T-helper 1 cell treated with Interleukin-12 subunit alpha and Interleukin-12 subunit beta and Interleukin-4 antibody, amounts not matched to agents 30 ng/mL and 1 ng/mL, for 36 hours (primary cell): ENCODE measurements around the gene TBC1D17. TPM values are rescaled to one million over a fixed set of nuclear protein-coding genes. Genes with fewer than 3 reads are reported as not detected.
"Not testable (repeated sequence)": the region's sequence is repeated elsewhere in the genome, so short reads cannot be mapped to it uniquely, and the experiment has no call there.

Experiments
- intact Hi-C: fragments of 100-400 bp; cut with micrococcal nuclease; formaldehyde crosslinking; loops from one replicate; pipeline ENCODE4 v1.15.1; 2024
- total RNA-seq: library from RNA; stranded (reverse); gene quantifications from 2 replicates; pipeline ENCODE4 v1.2.3, GENCODE V29; 2022

The TBC1D17 gene
- total RNA-seq, 1 donor from 2014 or later = 41.2 TPM

DNA sequence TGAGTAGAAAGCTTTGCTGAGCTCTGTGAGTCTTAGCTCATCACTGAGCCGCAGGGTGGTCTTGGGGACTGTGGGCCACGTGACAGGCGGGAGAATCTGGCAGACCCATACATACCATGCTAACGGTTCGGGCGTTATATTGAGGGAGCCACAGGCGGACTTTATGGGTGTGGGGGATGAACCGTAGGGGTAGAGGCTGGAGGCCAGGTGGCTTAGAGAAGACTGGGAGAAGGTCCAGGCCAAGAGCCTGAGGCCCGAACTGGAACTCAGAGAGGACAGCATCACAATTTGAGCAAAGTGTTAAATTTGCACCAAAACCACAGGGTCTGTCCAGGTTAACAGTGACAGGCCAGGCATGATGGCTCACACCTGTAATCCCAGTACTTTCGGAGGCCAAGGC, 36.2 kb downstream of the TBC1D17 start:
- intact Hi-C loops = no loop called here

GRCh38 chr19:49915271-49915670, 37.8 kb downstream of the TBC1D17 start:
- intact Hi-C loops = no loop called here

GRCh38 chr19:49916839-49917733, 39.6 kb downstream of the TBC1D17 start:
- intact Hi-C loops = no loop called here

DNA sequence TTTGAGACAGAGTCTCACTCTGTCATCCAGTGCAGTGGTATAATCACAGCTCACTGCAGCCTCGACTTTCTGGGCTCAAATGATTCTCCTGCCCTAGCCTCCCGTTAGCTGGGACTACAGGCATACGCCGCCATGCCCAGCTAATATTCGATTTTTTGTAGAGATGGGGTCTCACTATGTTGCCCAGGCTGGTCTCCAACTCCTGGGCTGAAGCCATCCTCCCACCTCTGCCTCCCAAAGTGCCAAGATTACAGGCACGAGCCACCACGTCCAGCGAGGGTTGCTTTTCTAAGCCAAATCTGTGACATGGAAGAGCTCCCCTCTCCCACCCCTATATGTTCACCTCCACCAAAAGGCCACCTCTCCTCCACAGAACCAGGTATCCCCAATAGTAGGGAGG, 40.6 kb downstream of the TBC1D17 start:
- intact Hi-C loops = no loop called here

DNA sequence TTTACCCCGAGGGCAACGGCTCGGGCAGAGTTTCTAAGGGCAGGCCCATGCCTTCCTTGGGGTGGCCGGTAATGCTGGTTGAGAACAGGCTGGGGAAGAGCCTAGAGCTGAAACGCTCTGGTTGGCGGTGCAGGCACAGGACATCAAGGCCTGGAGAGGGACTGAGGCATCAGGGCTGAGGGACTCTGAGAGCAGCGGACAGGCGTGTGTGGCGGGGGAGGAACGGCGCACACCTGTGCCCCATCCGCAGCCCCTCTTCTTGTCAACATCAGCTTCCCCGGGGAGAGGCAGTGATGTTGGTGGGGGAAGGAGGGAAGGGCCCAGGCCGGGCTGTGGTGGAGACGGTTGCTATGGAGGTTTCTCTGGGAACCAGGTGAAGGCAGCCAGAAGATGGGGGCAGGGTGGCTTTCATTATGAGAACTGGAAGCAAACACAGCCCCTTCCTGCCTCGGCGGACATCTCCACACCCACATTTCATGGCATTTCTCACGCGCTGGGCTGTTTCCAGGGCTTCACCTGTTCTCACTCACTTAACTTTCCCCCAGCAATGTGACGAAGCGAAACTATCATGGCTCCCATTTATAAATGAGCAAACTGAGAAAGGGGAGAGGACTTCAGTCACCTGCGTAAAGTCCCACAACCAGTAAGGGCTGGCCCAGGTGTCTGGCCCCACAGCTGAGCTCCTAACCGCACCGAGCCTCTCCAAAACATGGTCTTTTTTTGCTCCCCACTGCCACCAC, 43.3 kb downstream of the TBC1D17 start:
- intact Hi-C loops = no loop called here

- intact Hi-C loops = no loop called here
Observed at GRCh38 chr19:49921871-49922795, 44.6 kb downstream of the TBC1D17 start.

DNA sequence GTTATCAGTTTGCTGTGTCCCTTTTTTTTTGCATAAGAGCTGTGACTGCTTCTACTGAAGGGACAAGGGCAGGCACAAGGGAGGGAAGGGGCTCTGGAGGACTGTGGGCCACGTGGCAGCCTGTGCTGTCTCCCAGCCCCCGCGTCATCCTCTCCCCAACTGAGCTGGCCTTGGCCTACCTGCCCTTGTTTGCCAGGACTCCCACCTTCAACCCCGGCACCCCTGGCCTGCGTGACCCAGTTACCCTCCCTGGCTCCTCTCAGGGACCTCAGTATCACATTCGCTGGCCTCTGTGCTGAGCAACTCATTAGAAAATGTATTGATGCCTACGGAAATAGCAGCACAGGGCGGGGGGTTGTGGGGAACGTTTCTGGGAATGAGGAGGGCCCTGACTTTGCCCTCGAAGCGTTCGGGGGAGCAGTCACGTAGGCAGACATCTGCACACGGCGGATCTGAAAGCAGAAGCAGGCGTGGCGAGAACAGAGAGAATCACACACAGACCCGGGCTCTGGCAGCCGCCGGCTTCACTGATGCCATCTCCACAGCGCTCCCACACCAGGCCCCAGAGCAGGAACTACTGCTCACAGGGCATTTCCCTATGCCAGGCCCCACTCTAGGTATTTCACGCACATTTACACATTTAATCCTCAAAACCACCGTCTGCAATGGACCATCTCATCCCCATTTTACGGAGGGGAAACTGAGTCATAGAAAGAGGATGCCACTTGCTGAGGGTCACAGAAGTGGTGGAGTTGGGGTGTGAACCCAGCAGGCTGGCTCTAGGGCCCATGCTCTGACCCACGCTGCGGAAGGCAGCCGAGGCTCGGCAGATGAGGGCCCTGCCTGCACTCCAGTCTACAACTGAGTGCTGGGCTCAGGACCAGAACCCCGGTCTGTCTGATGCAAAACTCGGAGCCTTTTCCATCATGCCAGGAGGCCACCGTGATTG, 45.8 kb downstream of the TBC1D17 start:
- intact Hi-C loops = no loop called here

DNA sequence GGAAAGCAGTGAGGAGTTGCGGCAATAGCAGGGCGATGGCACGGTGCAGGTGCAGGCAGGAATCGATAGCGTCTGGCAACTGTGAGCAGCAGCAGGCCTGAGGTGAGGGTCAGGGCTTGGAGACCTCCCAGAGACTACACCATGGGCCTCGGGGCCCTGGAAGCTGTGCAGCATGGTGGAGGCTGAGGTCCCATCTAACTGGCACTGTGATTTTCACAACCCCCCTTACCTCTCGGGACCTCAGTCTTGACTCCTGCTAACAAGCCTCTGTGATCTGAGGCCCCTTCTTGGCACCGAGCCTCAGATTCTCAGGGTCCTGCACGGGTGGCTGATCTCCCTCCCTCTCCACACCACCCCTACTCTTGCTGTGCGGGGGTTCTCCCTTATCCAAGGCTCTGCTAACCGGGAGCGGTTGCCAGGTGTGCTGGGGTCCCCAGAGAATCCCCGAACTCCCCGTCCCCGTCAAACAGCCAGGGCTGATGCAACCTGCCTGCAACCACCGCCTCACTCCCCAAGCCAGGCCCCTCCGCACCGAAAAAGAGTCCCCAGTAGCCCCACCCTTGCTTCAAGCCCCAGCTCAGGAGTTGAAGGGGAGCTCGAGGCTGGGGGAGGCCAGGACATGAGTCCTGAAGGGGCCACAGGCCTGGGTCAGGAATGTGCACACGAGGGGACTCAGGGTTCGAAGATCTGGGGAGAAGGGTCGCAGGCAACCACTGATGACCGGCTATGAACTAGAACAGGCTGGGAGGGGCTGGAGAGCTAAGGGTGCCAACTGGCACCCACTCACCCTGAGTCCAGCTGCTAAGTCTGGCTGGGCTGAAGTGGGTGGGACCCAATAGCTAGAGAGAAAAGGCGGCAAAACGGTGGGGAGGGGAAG, 46.7 kb downstream of the TBC1D17 start:
- intact Hi-C loops = no loop called here

- intact Hi-C loops = not testable (repeated sequence)
Observed at GRCh38 chr19:49924881-49925210, 47.3 kb downstream of the TBC1D17 start.

DNA sequence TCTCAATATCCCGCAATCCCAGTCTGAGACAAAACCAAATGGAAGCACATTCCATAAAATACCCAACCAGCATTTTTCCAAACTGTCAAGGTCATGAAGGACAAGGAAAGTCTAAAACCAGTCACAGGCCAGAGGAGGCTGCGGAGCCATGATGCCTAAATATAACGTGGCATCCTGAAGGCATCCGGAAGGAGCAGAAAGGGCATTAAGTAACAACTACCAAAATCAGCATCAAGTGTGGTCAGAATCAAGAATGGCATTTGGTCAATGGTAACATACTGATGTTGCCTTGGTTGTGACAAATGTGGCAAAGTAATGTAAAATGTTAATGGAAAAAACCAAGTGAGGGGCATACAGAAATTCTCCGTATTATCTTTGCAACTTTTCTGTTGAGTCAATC, 48.0 kb downstream of the TBC1D17 start:
- intact Hi-C loops = no loop called here

GRCh38 chr19:49926515-49926914, 49.0 kb downstream of the TBC1D17 start:
- intact Hi-C loops = no loop called here

GRCh38 chr19:49927526-49928264, 50.2 kb downstream of the TBC1D17 start:
- intact Hi-C loops = loop anchor here (2.0 kb wide), 2 partner anchors 17 to 161 kb away; partner anchors contain the start of gene AP2A1

- intact Hi-C loops = loop anchor here (1.0 to 2.0 kb wide), 9 partner anchors 18 to 339 kb away; partner anchors contain the start of genes AKT1S1, AP2A1, MED25 and TBC1D17
Observed at GRCh38 chr19:49929121-49929610, 51.7 kb downstream of the TBC1D17 start, which contains the start of the genes ATF5 and NUP62. Gene ATF5, plus strand, starts transcription at chr19:49929205. Its CDS starts 1,646 bp downstream, at chr19:49930851. Gene NUP62, minus strand, starts transcription at chr19:49929504. Its CDS starts 19,697 bp downstream, at chr19:49909807.

DNA sequence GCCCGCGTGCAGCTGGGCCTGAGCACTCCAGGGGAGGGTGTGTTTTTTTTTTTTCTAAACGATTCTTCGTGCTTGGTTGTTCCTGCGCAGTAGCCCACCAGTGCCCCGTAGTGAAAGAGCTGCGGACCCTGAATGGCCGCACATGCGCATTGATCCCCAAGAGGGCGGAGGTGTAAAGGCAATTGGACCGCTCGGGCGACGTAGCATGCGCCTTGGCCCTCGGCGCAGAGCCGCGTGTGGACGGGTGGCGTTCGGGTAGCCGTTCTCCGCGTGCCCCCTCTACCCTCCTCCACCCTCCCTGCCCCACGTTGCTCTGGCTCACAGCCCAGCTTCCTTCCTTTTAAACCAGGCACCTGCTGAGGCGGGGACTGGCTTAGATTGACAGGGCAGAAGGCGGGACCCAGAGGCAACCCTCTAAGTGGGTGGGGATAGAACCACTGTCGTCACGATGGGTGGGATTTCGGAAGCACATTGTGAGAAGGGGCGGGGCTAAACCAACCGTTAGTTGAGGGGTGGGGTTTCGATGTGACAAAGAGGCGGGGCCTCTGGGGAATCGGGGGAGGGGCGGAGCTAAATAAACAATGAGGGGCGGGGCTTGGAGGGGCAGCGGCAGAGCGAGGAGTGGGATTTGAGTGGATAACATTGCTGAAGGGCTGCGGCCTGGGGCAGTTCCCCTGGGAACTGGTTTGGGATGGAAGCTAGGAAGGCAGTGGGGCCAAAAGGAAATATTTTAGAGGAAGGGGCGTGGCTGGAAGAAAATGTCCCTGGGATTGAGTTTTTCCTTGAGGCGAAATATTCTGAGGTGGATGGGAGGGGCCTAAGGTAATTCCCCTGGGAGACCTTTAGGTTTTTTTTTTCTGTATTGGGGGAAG, 52.3 kb downstream of the TBC1D17 start:
- intact Hi-C loops = loop anchor here (1.0 to 10.0 kb wide), 14 partner anchors 19 to 875 kb away; partner anchors contain the start of genes AKT1S1, AP2A1, KCNC3 and MED25

GRCh38 chr19:49930483-49931011, 53.0 kb downstream of the TBC1D17 start:
- intact Hi-C loops = loop anchor here (1.0 to 10.0 kb wide), 5 partner anchors 61 to 874 kb away; partner anchors contain the start of genes KCNC3, POLD1 and PRMT1

DNA sequence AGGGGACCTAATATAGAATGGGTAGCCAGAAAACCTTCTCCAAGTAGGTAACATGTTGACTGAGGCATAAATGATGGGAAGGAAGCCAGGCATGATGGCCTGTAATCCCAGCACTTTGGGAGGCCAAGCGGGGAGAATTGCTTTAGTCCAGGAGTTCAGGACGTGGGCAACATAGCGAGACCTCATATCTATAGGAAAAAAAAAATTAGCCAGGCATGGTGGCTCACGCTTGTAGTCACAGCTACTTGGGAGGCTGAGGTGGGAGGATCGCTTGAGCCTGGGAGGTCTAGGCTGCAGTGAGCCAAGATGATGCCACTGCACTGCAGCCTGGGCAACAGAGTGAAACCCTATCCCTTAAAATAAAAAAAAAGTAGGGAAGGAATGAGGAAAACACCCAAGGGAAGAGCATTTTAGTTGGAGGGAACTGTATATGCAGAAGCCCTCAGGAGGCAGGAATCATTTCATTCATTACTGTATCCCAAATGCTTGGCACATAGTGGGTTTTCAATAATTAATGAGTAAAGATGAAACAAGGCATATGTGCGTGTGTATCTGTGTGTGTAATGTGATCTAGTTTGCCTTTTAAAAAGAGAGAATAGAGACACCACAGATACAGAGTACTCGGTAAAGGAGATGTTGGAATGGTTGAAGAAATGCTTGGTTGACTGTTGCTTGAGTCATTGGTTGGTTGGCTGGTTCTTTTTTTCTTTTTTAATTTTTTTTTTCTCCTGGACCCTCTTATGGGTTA, 54.0 kb downstream of the TBC1D17 start:
- intact Hi-C loops = loop anchor here (2.0 to 10.0 kb wide), 3 partner anchors 254 to 873 kb away; partner anchors contain the start of genes KCNC3 and PRMT1
